Measurements from ENCODE around the gene PLA1A. TPM values are rescaled to one million over a fixed set of nuclear protein-coding genes. Genes with fewer than 3 reads are reported as not detected.

PLA1A gene
- total RNA-seq, 1 experiment from 2014 or later: not detected

DNA sequence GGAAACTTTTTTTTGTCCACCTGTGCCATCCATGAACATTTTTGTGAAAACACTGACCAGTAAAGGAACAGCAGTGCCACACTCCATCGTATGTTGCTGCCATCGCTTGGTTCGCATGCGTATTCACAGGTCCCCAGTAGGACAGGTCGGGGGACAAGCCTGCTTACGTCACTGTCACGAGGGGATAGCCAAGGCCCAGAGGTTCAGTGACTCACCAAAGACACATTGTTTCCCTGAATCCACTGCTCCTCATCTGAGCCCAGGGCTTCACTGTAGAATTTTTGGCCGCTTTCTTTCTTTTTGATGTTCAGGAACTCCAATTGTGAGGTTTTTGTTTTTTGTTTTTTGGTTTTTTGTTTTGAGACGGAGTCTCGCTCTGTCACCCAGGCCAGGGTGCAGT is 12.5 kb upstream of the PLA1A start:
- no peak overlapping the region for H2AFZ ChIP-seq
- H3K9me2 ChIP-seq (ENCODE audit: insufficient read depth): no peaks in the 10 kb centered on the region
- no peaks in the 10 kb centered on the region for H3K79me2 ChIP-seq (ENCODE audit: low read depth)
- ChIA-PET CTCF (no interaction called here), POLR2A (ENCODE audit: unreplicated experiment) (no interaction called here)
- H3K4me2 ChIP-seq: no peak overlapping the region
- H3F3A ChIP-seq (ENCODE audit: insufficient read depth, low read depth): no peaks in the 10 kb centered on the region
- no peaks in the 10 kb centered on the region for H3K9me3 ChIP-seq (ENCODE audit: insufficient read depth, low read depth)
- H3K36me3 ChIP-seq (ENCODE audit: low read depth): no peaks in the 10 kb centered on the region
- peaks cover 11% of the 10 kb centered on the region; the same call in 1 of the 2 replicates for H3K27me3 ChIP-seq (ENCODE audit: insufficient read depth, low read depth)
- BruUV-seq (replicated peaks): no TSS peak
- H3K27ac ChIP-seq: no peak overlapping the region
- H3K4me1 ChIP-seq (replicated peaks; ENCODE audit: insufficient read depth): no peaks in the 10 kb centered on the region
- DNase-seq: no peak
- H4K20me1 ChIP-seq (ENCODE audit: insufficient read depth): no peaks in the 10 kb centered on the region
- intact Hi-C loops (cut with micrococcal nuclease; ENCODE audit: unreplicated experiment): no loop called here
- no peak overlapping the region for H3K4me3 ChIP-seq
- TF ChIP-seq, protein P1, sequence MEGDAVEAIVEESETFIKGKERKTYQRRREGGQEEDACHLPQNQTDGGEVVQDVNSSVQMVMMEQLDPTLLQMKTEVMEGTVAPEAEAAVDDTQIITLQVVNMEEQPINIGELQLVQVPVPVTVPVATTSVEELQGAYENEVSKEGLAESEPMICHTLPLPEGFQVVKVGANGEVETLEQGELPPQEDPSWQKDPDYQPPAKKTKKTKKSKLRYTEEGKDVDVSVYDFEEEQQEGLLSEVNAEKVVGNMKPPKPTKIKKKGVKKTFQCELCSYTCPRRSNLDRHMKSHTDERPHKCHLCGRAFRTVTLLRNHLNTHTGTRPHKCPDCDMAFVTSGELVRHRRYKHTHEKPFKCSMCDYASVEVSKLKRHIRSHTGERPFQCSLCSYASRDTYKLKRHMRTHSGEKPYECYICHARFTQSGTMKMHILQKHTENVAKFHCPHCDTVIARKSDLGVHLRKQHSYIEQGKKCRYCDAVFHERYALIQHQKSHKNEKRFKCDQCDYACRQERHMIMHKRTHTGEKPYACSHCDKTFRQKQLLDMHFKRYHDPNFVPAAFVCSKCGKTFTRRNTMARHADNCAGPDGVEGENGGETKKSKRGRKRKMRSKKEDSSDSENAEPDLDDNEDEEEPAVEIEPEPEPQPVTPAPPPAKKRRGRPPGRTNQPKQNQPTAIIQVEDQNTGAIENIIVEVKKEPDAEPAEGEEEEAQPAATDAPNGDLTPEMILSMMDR (conservative IDR thresholded peaks at IDR 0.05): no peak
- no peak for TF ChIP-seq EZH2 (IDR thresholded peaks at IDR 0.05; ENCODE audit: low read depth)

DNA sequence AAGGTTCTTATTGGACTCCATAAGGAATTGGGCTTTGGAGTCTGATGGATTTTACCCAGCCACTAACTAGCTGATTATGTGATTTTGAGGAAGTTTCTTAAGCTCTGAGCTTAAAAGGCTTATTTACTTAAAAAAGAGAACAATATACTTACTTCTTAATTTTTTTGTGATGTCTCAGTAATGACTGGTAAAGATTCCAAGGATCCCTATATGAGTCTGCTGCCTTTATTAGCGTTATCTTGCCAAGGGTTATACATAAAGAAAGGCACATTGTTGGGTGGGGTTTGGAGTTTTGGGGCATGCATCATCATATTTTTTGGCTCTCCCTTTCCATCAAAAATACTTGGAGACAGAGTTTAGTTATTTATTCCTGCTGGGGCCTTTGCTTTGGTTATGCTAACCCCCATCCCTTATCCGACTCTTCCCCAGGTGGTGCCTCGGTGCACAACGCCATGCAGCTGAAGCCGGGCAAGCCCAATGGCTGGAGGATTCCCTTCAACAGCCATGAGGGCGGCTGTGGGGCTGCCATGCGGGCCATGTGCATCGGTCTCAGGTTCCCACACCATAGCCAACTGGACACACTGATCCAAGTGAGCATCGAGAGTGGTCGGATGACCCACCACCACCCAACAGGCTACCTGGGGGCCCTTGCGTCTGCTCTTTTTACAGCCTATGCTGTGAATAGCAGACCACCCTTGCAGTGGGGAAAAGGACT is 11.7 kb upstream of the PLA1A start:
- Histone ChIP-seq H3K4me3 (no peak overlapping the region), H3K27ac (no peak overlapping the region), H3K9me2 (ENCODE audit: insufficient read depth) (no peaks in the 10 kb centered on the region), H3K4me2 (no peak overlapping the region), H3K27me3 (ENCODE audit: insufficient read depth, low read depth) (peaks cover 19% of the 10 kb centered on the region; the same call in 1 of the 2 replicates), H3K9me3 (ENCODE audit: insufficient read depth, low read depth) (no peaks in the 10 kb centered on the region), H3K4me1 (replicated peaks; ENCODE audit: insufficient read depth) (no peaks in the 10 kb centered on the region), H4K20me1 (ENCODE audit: insufficient read depth) (no peaks in the 10 kb centered on the region), H2AFZ (no peak overlapping the region), H3F3A (ENCODE audit: insufficient read depth, low read depth) (no peaks in the 10 kb centered on the region), H3K79me2 (ENCODE audit: low read depth) (no peaks in the 10 kb centered on the region), H3K36me3 (ENCODE audit: low read depth) (no peaks in the 10 kb centered on the region)
- no peak for DNase-seq
- ChIA-PET CTCF (no interaction called here), POLR2A (ENCODE audit: unreplicated experiment) (no interaction called here)
- intact Hi-C loops (cut with micrococcal nuclease; ENCODE audit: unreplicated experiment): no loop called here
- BruUV-seq (replicated peaks): no TSS peak
- TF ChIP-seq EZH2 (IDR thresholded peaks at IDR 0.05; ENCODE audit: low read depth): no peak
- TF ChIP-seq, protein P1 (conservative IDR thresholded peaks at IDR 0.05): no peak

DNA sequence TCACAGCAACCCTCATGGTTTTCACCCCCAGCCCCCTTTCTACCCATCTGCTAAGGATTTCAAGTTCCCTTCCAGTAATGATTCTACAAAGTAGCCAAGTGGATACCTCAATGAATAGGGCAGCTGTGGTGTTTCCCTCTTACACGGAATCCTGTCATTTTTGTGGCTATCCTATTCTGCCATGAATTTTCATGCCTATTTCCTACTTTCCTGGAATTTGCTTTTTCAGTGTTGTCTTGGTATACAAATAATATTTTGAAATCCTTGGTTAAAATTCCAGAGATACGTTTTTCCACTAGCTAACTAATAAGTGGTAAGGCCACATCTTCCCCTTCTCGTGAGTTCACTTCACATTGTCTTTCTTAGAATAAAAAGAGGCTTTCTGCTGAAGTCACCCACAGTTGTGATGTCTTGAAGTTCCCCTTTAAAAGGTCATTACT is 10.9 kb upstream of the PLA1A start:
- no peaks in the 10 kb centered on the region for H3K36me3 ChIP-seq (ENCODE audit: low read depth)
- no peak for DNase-seq
- H3K4me2 ChIP-seq: no peak overlapping the region
- H3K9me3 ChIP-seq (ENCODE audit: insufficient read depth, low read depth): no peaks in the 10 kb centered on the region
- POLR2A ChIA-PET (ENCODE audit: unreplicated experiment): no interaction called here
- H3K4me3 ChIP-seq: no peak overlapping the region
- no peaks in the 10 kb centered on the region for H3F3A ChIP-seq (ENCODE audit: insufficient read depth, low read depth)
- H3K4me1 ChIP-seq (replicated peaks; ENCODE audit: insufficient read depth): no peaks in the 10 kb centered on the region
- CTCF ChIA-PET: no interaction called here
- peaks cover 21% of the 10 kb centered on the region for H3K27me3 ChIP-seq (ENCODE audit: insufficient read depth, low read depth)
- no peaks in the 10 kb centered on the region for H3K79me2 ChIP-seq (ENCODE audit: low read depth)
- no peaks in the 10 kb centered on the region for H3K9me2 ChIP-seq (ENCODE audit: insufficient read depth)
- no peaks in the 10 kb centered on the region for H4K20me1 ChIP-seq (ENCODE audit: insufficient read depth)
- no TSS peak for BruUV-seq (replicated peaks)
- no peak overlapping the region for H3K27ac ChIP-seq
- TF ChIP-seq EZH2 (IDR thresholded peaks at IDR 0.05; ENCODE audit: low read depth): no peak
- TF ChIP-seq, protein P1 (conservative IDR thresholded peaks at IDR 0.05): no peak
- intact Hi-C loops (cut with micrococcal nuclease; ENCODE audit: unreplicated experiment): no loop called here
- no peak overlapping the region for H2AFZ ChIP-seq

All from PC-9 (cell line).